ENCODE results near the gene CSF2. TPM values are rescaled to one million over a fixed set of nuclear protein-coding genes. Genes with fewer than 3 reads are reported as not detected.

Gene CSF2
- polyA plus RNA-seq, 1 donor (not counting 4 experiments of a cell fraction or from before 2014, with no cell fraction given), result 7.2 TPM

DNA sequence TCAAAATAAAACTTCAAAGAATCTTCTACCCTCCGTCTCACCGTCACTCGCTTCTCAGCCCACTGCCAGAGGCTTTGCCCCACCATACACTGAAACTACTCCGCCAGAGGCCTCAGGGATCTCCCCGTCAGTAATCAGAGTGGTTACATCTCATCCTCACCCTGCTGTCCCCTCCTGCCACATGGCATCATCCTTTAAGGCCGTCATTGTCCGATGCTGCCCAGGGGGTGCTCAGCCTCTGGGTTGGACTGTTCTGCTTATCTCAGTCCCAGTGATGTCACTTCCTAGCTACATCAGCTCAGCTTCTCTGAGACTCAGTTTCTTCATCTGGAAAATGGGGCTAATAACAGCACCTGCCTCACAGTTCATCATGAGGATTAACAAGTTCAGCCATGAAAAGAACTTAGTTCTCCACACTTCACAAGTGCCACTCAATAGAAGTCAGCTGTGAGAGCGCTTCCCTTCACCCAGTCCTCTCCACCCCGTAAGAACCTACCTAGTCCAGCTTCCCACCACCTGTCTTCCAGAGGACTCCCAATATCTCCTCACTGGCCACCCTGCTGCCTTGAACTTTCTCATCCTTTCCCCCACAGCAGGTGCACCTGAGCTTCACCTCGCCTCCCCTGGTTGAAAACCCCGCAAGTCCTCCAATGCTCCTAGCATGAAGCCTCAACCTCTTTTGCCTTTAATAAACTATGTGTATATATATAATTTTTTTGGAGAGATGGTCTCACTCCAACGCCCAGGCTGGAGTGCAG, 15.9 kb upstream of the CSF2 start:
- H3K9me3 ChIP-seq (ENCODE audit: control insufficient read depth, low read depth, low read length), result no peaks in the 10 kb centered on the region
- H3K4me3 ChIP-seq (ENCODE audit: control insufficient read depth in 2 of 3, extremely low read depth in 1 of 3, insufficient read depth in 2 of 3, low read depth in 1 of 3, low read length in 3 of 3), result no peak overlapping the region
- no peak overlapping the region for H3K27ac ChIP-seq (ENCODE audit: control insufficient read depth, insufficient read depth, low read length)
- DNase-seq (ENCODE audit: low read depth, low spot score) (no peak), FAIRE-seq (no peak)
- H3K36me3 ChIP-seq (ENCODE audit: control insufficient read depth in 2 of 2, extremely low read depth in 1 of 2, insufficient read depth in 2 of 2, low read length in 2 of 2), result no peaks in the 10 kb centered on the region
- no peaks in the 10 kb centered on the region for H3K79me2 ChIP-seq (ENCODE audit: control insufficient read depth, insufficient read depth, low read length)
- H3K27me3 ChIP-seq (ENCODE audit: control insufficient read depth, extremely low read depth, insufficient read depth, low read length), result peaks cover 4% of the 10 kb centered on the region
- no peaks in the 10 kb centered on the region for H4K20me1 ChIP-seq (ENCODE audit: control insufficient read depth, extremely low read depth, insufficient read depth, low read length)
- no peak overlapping the region for H2AFZ ChIP-seq (ENCODE audit: control insufficient read depth, low read length)
- no peaks in the 10 kb centered on the region for H3K9me1 ChIP-seq (ENCODE audit: control insufficient read depth, extremely low read depth, insufficient read depth, low read length)
- H3K9ac ChIP-seq (ENCODE audit: control insufficient read depth, extremely low read depth, insufficient read depth, low read length), result no peak overlapping the region
- no peak for TF ChIP-seq EZH2 (IDR thresholded peaks at IDR 0.05; ENCODE audit: low read length)
- TF ChIP-seq, protein P1, sequence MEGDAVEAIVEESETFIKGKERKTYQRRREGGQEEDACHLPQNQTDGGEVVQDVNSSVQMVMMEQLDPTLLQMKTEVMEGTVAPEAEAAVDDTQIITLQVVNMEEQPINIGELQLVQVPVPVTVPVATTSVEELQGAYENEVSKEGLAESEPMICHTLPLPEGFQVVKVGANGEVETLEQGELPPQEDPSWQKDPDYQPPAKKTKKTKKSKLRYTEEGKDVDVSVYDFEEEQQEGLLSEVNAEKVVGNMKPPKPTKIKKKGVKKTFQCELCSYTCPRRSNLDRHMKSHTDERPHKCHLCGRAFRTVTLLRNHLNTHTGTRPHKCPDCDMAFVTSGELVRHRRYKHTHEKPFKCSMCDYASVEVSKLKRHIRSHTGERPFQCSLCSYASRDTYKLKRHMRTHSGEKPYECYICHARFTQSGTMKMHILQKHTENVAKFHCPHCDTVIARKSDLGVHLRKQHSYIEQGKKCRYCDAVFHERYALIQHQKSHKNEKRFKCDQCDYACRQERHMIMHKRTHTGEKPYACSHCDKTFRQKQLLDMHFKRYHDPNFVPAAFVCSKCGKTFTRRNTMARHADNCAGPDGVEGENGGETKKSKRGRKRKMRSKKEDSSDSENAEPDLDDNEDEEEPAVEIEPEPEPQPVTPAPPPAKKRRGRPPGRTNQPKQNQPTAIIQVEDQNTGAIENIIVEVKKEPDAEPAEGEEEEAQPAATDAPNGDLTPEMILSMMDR (optimal IDR thresholded peaks at IDR 0.05 in 1 of 3, IDR thresholded peaks at IDR 0.05 in 1 of 3, conservative IDR thresholded peaks at IDR 0.05 in 1 of 3; ENCODE audit: extremely low read depth in 1 of 3, insufficient read depth in 2 of 3, low read length in 3 of 3), result no peak
- dilution Hi-C loops (cut with MboI; ENCODE audit: extremely low pct_ligation_motif_present, low sequenced_read_pairs), result no loop called here
- no peaks in the 10 kb centered on the region for H3K4me1 ChIP-seq (ENCODE audit: control insufficient read depth, extremely low read depth, insufficient read depth, low read length)
- H3K4me2 ChIP-seq (ENCODE audit: control insufficient read depth, extremely low read depth, insufficient read depth, low read depth, low read length), result no peak overlapping the region

DNA sequence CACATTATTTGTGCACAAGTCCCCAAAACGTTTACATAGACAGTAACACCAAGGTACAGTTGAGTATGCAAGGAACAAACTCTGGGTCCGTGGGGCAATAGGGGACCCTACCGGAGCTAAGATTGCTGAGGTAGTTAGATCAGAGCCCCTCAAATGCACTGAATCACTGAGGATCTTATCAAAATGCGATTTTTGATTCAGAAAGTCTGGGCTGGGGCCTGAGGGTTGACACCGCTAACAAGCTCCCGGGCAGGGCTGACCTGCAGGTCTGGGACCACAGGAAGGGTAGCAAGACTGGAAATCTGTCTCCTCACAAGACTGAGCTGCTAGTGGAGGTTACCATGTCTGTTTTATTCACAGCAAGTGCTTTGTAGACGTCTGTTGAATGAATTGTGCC, 14.9 kb upstream of the CSF2 start:
- no peak overlapping the region for H3K27ac ChIP-seq (ENCODE audit: control insufficient read depth, insufficient read depth, low read length)
- no peak for TF ChIP-seq EZH2 (IDR thresholded peaks at IDR 0.05; ENCODE audit: low read length)
- TF ChIP-seq, protein P1 (optimal IDR thresholded peaks at IDR 0.05 in 1 of 3, IDR thresholded peaks at IDR 0.05 in 1 of 3, conservative IDR thresholded peaks at IDR 0.05 in 1 of 3; ENCODE audit: extremely low read depth in 1 of 3, insufficient read depth in 2 of 3, low read length in 3 of 3), result no peak
- H2AFZ ChIP-seq (ENCODE audit: control insufficient read depth, low read length), result no peak overlapping the region
- H3K9me1 ChIP-seq (ENCODE audit: control insufficient read depth, extremely low read depth, insufficient read depth, low read length), result no peaks in the 10 kb centered on the region
- no peaks in the 10 kb centered on the region for H3K36me3 ChIP-seq (ENCODE audit: control insufficient read depth in 2 of 2, extremely low read depth in 1 of 2, insufficient read depth in 2 of 2, low read length in 2 of 2)
- no peak for DNase-seq (ENCODE audit: low read depth, low spot score)
- no peak overlapping the region for H3K9ac ChIP-seq (ENCODE audit: control insufficient read depth, extremely low read depth, insufficient read depth, low read length)
- H3K27me3 ChIP-seq (ENCODE audit: control insufficient read depth, extremely low read depth, insufficient read depth, low read length), result peaks cover 4% of the 10 kb centered on the region
- H3K4me1 ChIP-seq (ENCODE audit: control insufficient read depth, extremely low read depth, insufficient read depth, low read length), result no peaks in the 10 kb centered on the region
- no peaks in the 10 kb centered on the region for H3K79me2 ChIP-seq (ENCODE audit: control insufficient read depth, insufficient read depth, low read length)
- no peak overlapping the region for H3K4me3 ChIP-seq (ENCODE audit: control insufficient read depth in 2 of 3, extremely low read depth in 1 of 3, insufficient read depth in 2 of 3, low read depth in 1 of 3, low read length in 3 of 3)
- H3K4me2 ChIP-seq (ENCODE audit: control insufficient read depth, extremely low read depth, insufficient read depth, low read depth, low read length), result no peak overlapping the region
- H3K9me3 ChIP-seq (ENCODE audit: control insufficient read depth, low read depth, low read length), result no peaks in the 10 kb centered on the region
- H4K20me1 ChIP-seq (ENCODE audit: control insufficient read depth, extremely low read depth, insufficient read depth, low read length), result no peaks in the 10 kb centered on the region
- dilution Hi-C loops (cut with MboI; ENCODE audit: extremely low pct_ligation_motif_present, low sequenced_read_pairs), result no loop called here
- FAIRE-seq, result no peak

Data from keratinocyte (primary cell).